IPS DF 6.9 (cell line): ENCODE data around the gene SPATA25.
"Not testable (repeated sequence)": the region's sequence is repeated elsewhere in the genome, so short reads cannot be mapped to it uniquely, and the experiment has no call there.

Experiments used
- DNase-seq: peaks from one replicate; pipeline ENCODE4 v3.0.0-alpha.2; 2013; ENCODE audit warnings: low read depth, low spot score
- H3K27ac ChIP-seq: one replicate; pipeline ENCODE4 v1.5.1; 2013; ENCODE audit warnings: low read length, control low read depth
- H3K27me3 ChIP-seq: 2 replicates; pipeline ENCODE4 v1.6.1; 2013; ENCODE audit warnings: mild to moderate bottlenecking, low read length; ENCODE audit not compliant: control insufficient read depth, insufficient read depth
- H3K36me3 ChIP-seq: 2 replicates; pipeline ENCODE4 v1.6.1; 2013; ENCODE audit warnings: low read length; ENCODE audit not compliant: control insufficient read depth, insufficient read depth
- H3K4me1 ChIP-seq: 2 replicates; pipeline ENCODE4 v1.6.1; 2013; ENCODE audit warnings: low read length; ENCODE audit not compliant: control insufficient read depth, insufficient read depth
- H3K4me3 ChIP-seq: 2 replicates; pipeline ENCODE4 v1.5.1; 2013; ENCODE audit warnings: mild to moderate bottlenecking, low read length
- H3K9me3 ChIP-seq: 2 replicates; pipeline ENCODE4 v1.6.1; 2013; ENCODE audit warnings: low read length, inconsistent platforms; ENCODE audit not compliant: control insufficient read depth, insufficient read depth
- WGBS: extraction: QIAGEN DNeasy Blood & Tissue Kit; methylation state at CpG from one replicate; pipeline ENCODE4 v1.1.7; 2013; ENCODE audit warnings: mixed read lengths, missing lambda C conversion rate; ENCODE audit not compliant: insufficient read length, insufficient coverage; 5-methylcytosine and 5-hydroxymethylcytosine counted together

SPATA25 gene

DNA sequence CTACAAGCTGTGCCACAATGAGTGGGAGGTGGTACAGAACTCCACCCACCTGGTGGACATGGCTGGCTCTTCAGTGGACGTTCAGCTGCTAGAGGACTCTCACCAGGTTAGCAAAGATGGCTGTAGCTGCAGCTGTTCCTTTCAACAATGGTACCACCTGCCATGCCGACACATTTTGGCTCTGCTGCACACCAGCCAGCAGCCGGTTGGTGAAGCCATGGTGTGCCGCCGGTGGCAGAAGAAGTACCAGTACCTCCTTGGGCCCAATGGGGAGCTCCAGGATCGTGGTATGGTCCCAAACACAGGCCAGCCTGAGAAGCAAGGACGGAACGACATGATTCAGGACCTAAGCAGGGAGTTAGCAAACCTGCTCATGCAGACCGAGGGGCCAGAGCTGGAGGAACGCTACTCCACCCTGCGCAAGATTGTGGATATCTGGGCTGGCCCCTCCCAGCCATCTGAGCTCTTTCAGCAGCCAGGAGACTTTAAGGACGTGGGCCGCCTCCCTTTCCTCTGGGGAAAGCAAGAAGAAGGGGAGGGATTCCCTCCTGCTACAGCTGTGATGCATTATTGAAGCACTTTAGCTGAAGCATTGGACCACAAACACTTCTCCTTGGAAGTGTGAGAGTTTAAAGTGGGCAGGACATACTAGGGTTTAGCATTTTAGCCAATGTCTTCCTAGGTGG is 9.2 kb downstream of the SPATA25 start:
- Histone ChIP-seq H3K27me3 (no peaks in the 10 kb centered on the region), H3K9me3 (no peaks in the 10 kb centered on the region), H3K4me1 (no peaks in the 10 kb centered on the region), H3K4me3 (no peak overlapping the region), H3K36me3 (peaks cover 6% of the 10 kb centered on the region; the same call in 1 of the 2 replicates), H3K27ac (no peak overlapping the region)
- no CpG with 5 or more reads among the region's 13 CpGs for WGBS
- DNase-seq = no peak

DNA sequence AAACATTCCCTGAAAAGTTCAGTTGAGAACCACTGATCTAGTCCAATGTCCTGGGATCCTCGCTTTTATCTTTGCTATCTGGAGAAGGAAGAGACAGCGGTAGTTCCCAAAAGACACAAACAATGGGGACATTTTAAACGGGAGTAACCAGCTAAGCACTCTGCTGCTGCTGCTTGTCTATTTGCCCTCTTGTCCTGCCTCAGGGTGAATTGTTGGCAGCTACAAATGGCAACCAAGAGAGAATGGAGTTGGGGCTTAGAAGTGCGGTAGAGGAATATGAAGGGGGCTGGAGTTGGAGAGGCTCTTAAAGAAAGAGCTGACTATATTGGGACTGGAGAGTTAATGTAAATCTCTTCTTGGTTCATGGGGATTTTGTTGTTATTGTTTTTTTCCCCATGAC is 12.8 kb downstream of the SPATA25 start:
- Histone ChIP-seq H3K27me3 (no peaks in the 10 kb centered on the region), H3K4me3 (no peak overlapping the region), H3K4me1 (no peaks in the 10 kb centered on the region), H3K36me3 (0 out of 2 replicates have a peak, but pooled peaks cover 3% of the 10 kb centered on the region), H3K27ac (no peak overlapping the region), H3K9me3 (no peaks in the 10 kb centered on the region)
- DNase-seq = no peak
- WGBS = no CpG with 5 or more reads among the region's 4 CpGs

DNA sequence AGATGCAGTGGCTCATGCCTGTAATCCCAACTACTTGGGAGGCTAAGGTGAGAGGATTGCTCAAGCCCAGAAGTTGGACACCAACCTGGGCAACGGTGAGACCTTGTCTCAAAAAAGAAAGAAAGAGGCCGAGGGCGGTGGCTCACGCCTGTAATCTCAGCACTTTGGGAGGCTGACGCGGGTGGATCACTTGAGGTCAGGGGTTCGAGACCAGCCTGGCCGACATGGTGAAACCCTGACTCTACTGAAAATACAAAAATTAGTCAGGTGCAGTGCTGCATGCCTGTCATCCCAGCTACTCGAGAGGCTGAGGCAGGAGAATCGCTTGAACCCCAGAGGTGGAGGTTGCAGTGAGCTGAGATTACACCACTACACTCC is 13.3 kb downstream of the SPATA25 start:
- H3K27me3 ChIP-seq, DNase-seq, H3K9me3 ChIP-seq, H3K4me1 ChIP-seq, H3K4me3 ChIP-seq, H3K27ac ChIP-seq, H3K36me3 ChIP-seq: not testable (repeated sequence)
- no CpG with 5 or more reads among the region's 10 CpGs for WGBS

DNA sequence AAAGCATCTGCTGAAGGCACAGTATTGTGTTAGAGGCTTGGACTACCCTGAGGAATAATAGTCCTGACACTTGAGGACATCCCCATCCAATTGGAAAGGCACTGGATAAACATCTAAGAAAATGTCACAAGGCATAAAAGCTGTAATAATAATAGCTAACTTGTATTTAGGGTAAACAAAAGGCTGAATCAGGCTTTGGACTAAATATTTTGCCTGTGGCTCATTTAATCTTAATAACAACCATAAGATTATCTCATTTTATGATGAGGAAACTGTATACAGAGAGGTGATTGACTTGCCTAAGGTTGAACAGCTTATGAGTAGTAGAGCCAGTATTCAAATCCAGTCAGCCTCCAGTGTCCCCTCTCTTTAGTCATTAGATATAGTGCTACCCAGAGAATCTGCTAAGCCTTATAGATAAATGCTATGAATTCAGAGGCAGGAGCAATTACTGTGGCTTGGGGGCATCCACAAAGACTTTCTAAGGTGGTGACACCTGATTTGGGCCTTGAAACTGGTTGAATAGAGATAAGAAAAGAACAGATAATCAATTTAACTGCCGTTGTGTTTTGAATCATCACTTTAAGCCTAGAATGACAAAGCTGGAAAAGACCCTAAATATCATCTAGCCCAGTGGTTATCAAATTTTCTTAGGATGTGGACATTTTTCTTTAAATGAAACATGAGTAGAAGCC is 13.9 kb downstream of the SPATA25 start:
- no peaks in the 10 kb centered on the region for H3K27me3 ChIP-seq
- no CpG with 5 or more reads among the region's 1 CpG for WGBS
- H3K4me3 ChIP-seq = no peak overlapping the region
- 0 out of 2 replicates have a peak, but pooled peaks cover 3% of the 10 kb centered on the region for H3K36me3 ChIP-seq
- H3K27ac ChIP-seq = no peak overlapping the region
- no peak for DNase-seq
- H3K4me1 ChIP-seq = no peaks in the 10 kb centered on the region
- H3K9me3 ChIP-seq = no peaks in the 10 kb centered on the region

DNA sequence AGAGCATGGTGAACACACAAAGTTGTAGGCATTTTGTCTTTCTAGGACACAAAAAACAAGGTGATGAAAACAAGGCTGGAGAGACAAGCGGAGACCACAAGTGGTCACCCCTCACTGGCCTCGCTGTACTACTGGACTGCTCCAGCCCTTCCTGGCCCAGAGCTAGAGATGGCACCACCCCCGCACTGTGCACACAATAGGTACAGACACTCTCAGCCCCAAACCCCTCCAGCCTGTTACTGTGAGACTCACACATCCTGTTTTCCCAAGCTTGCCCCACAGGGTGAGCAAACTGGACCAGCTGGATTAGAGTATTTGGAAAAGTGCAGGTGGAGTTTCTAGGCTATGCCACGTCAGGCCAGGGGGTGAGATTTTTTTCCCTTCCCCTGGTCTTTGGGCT is 14.8 kb downstream of the SPATA25 start:
- H3K27ac ChIP-seq = no peak overlapping the region
- no peak overlapping the region for H3K4me3 ChIP-seq
- no peaks in the 10 kb centered on the region for H3K36me3 ChIP-seq
- no peaks in the 10 kb centered on the region for H3K9me3 ChIP-seq
- WGBS = no CpG with 5 or more reads among the region's 4 CpGs
- DNase-seq = no peak
- H3K27me3 ChIP-seq = no peaks in the 10 kb centered on the region
- H3K4me1 ChIP-seq = no peaks in the 10 kb centered on the region

DNA sequence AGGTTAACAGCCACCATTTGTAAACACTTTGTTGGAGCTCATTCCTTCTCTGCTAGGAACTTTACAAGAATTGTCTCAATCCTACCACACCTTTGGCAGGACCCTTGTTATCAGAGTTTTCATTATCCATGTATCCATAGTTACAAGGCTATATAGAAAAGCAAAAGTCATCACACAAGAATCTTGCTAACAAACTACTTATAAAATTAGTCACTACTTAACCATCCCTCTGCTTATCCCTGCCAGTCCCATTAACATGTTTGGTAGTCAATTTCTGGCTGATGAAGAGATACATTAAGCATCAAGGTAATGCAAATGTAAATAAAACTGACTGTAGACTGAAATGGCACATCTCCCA is 19.6 kb downstream of the SPATA25 start:
- Histone ChIP-seq H3K4me3 (no peak overlapping the region), H3K27ac (no peak overlapping the region)
- DNase-seq = no peak

DNA sequence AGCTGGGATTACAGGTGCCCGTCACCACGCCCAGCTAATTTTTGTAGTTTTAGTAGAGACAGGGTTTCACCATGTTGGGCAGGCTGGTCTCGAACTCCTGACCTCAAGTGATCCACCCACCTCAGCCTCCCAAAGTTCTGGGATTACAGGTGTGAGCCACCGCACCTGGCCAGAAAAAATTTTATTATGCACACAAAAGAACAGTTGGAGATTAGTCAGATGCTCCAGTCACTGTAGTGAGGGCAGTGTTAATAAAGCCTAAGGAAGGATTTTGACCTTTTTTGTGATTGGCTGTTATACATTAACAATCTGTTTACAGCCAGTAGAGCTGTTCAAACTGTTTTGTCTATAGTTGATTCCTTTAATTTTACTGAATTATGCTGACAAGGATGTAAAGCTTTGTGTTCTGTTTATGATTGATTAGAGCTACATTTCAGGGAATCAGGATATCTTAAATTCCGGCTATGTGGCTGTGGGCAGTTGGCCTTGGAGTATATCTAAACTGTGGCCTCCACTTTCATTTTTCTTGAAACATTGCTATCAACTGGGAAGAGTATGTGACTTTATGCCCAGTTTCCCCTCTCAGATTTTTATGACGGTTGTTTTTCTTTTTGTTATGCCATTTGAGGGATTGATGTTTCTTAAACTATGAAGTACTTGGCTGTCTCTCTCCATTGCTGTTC is 20.1 kb downstream of the SPATA25 start:
- no peak overlapping the region for H3K4me3 ChIP-seq
- no CpG with 5 or more reads among the region's 6 CpGs for WGBS
- H3K27ac ChIP-seq = no peak overlapping the region
- no peaks in the 10 kb centered on the region for H3K9me3 ChIP-seq
- no peaks in the 10 kb centered on the region for H3K36me3 ChIP-seq
- H3K27me3 ChIP-seq = no peaks in the 10 kb centered on the region
- no peaks in the 10 kb centered on the region for H3K4me1 ChIP-seq
- DNase-seq = no peak

More for the DNA sequence above, 19.6 kb downstream of the SPATA25 start:
- H3K27me3 ChIP-seq = no peaks in the 10 kb centered on the region
- H3K36me3 ChIP-seq = no peaks in the 10 kb centered on the region
- H3K9me3 ChIP-seq = no peaks in the 10 kb centered on the region
- no peaks in the 10 kb centered on the region for H3K4me1 ChIP-seq

DNA sequence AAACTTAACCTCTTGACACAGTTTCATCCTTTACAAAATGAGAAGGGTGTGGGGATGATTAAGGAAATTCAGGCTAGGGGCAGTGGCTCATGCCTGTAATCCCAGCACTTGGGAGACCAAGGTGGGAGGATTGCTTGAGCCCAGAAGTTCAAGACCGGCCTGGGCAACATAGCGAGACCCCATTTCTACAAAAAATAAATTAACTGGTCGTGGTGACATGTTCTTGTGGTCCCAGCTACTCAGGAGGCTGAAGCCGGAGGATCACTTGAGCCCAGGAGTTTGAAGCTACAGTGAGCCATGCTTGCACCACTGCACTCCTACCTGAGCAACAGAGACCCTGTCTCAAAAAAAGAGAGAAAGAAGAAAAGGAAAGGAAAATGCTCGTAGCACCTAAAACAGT is 21.0 kb downstream of the SPATA25 start:
- H3K9me3 ChIP-seq = no peaks in the 10 kb centered on the region

DNA sequence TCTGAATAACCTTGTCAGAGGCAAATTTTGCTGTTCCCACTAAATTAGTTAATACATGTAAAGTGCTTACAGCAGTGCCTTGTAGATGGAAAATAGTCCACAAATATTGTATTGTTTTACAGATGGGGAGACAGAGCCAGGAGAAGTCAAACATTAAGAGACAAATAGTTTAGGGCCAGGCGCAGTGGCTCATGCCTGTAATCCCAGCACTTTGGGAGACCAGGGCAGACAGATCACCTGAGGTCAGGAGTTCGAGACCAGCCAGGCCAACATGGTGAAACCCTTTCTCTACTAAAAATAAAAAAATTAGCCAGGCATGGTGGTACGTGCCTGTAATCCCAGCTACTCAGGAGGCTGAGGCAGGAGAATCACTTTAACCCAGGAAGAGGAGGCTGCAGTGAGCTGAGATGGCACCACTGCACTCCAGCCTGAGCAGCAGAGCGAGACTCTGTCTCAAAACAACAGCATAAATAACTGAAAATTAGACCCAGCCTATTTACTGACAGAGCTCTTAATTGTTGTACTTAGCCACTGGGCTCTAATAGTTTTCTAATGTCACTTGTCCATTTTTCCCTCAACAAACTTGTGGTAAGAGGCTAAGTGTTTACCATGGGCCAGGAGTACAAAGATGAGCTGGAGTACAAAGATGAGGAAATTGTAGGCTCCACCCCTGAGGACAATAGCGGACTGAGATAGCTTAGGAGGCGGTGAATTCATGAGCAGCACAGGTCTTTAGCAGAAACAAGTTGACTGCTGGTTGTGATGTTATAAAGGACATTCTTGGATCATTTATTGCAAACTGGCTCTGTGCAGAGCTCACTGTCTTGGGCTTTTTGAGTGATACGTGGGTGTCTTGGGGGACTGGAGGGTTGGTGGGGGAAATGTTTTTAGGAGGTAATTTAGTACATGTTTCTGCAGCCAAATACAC is 23.6 kb downstream of the SPATA25 start:
- Histone ChIP-seq H3K27ac (no peak overlapping the region), H3K36me3 (no peaks in the 10 kb centered on the region), H3K9me3 (no peaks in the 10 kb centered on the region), H3K27me3 (no peaks in the 10 kb centered on the region), H3K4me1 (no peaks in the 10 kb centered on the region), H3K4me3 (no peak overlapping the region)
- no CpG with 5 or more reads among the region's 7 CpGs for WGBS
- DNase-seq = no peak

More for the DNA sequence above, 21.0 kb downstream of the SPATA25 start:
- H3K27me3 ChIP-seq = no peaks in the 10 kb centered on the region
- no peaks in the 10 kb centered on the region for H3K4me1 ChIP-seq
- no peak for DNase-seq
- no CpG with 5 or more reads among the region's 5 CpGs for WGBS
- H3K27ac ChIP-seq = no peak overlapping the region
- no peaks in the 10 kb centered on the region for H3K36me3 ChIP-seq
- no peak overlapping the region for H3K4me3 ChIP-seq
